Measurements from ENCODE around the gene MTMR2. TPM values are rescaled to one million over a fixed set of nuclear protein-coding genes. Genes with fewer than 3 reads are reported as not detected.

The MTMR2 gene
- total RNA-seq, 1 experiment from 2014 or later, result 59.0 TPM

- no peak overlapping the region for H3K14ac ChIP-seq (ENCODE audit: insufficient read depth, low read length)
- H4K20me1 ChIP-seq (ENCODE audit: control insufficient read depth, insufficient read depth, insufficient read length), result no peaks in the 10 kb centered on the region
- no peaks in the 10 kb centered on the region for H3K9me3 ChIP-seq (ENCODE audit: control insufficient read depth, low read depth, low read length)
- no peak overlapping the region for H2AK5ac ChIP-seq (ENCODE audit: insufficient read length, low read length)
- no peak overlapping the region for H3K27ac Mint-ChIP-seq
- H2BK12ac ChIP-seq (ENCODE audit: insufficient read length, low read depth, low read length), result no peak overlapping the region
- no peak overlapping the region for H4K91ac ChIP-seq (ENCODE audit: insufficient read length, low read depth, low read length)
- no peak overlapping the region for H3K4me3 Mint-ChIP-seq
- no peak overlapping the region for H2BK5ac ChIP-seq (ENCODE audit: insufficient read length, low read length)
- H2BK15ac ChIP-seq (ENCODE audit: low read depth, low read length), result no peak overlapping the region
- no peak overlapping the region for H3K4ac ChIP-seq (ENCODE audit: low read depth, low read length)
- no peaks in the 10 kb centered on the region for H3K79me1 ChIP-seq (ENCODE audit: insufficient read depth, low read depth, low read length, poor library complexity, severe bottlenecking)
- peaks cover 8% of the 10 kb centered on the region for H3K23me2 ChIP-seq (ENCODE audit: insufficient read length, low read depth, low read length, poor library complexity, severe bottlenecking)
- no peak overlapping the region for H4K5ac ChIP-seq (ENCODE audit: insufficient read length, low read depth, low read length)
- H3K27me3 ChIP-seq (ENCODE audit: insufficient read depth, low read length), result no peaks in the 10 kb centered on the region
- H3K79me2 ChIP-seq (ENCODE audit: insufficient read depth, low read length), result peaks cover 22% of the 10 kb centered on the region; the same call in 1 of the 2 replicates
- H3K9ac ChIP-seq (ENCODE audit: extremely low read depth, insufficient read length, low read length), result no peak overlapping the region
- H4K8ac ChIP-seq (replicated peaks; ENCODE audit: insufficient read length, low read depth, low read length), result no peak overlapping the region
- DNase-seq, result no peak
- H3K9me3 Mint-ChIP-seq, result no peaks in the 10 kb centered on the region
- H3K23ac ChIP-seq (ENCODE audit: insufficient read length, low read depth, low read length), result no peak overlapping the region
- no peak overlapping the region for H3K56ac ChIP-seq (ENCODE audit: insufficient read length, low read depth, low read length)
- peaks cover under 1 to 8% (median 3%) of the 10 kb centered on the region in 3 experiments; a peak in 4 of 7 replicates for H3K36me3 Mint-ChIP-seq (ENCODE audit: insufficient read depth in 1 of 3, low read depth in 3 of 3)
- H3K18ac ChIP-seq (ENCODE audit: insufficient read length, low read depth, low read length), result no peak overlapping the region
- no peak overlapping the region for H2AFZ ChIP-seq (ENCODE audit: low read length)
- H3T11ph ChIP-seq (ENCODE audit: low read length), result no peak overlapping the region
- H3K27me3 Mint-ChIP-seq (ENCODE audit: low read depth), result no peaks in the 10 kb centered on the region
- no CpG with 5 or more reads among the region's 4 CpGs for WGBS (ENCODE audit: extremely low coverage, insufficient read length, low lambda C conversion rate)
- H3K27ac ChIP-seq (ENCODE audit: insufficient read length, low read depth, low read length), result no peak overlapping the region
- H3K4me1 ChIP-seq (ENCODE audit: insufficient read depth, low read length), result no peaks in the 10 kb centered on the region
- TF ChIP-seq CTCF (conservative IDR thresholded peaks at IDR 0.05), result no peak
- no peak overlapping the region for H3K4me2 ChIP-seq (ENCODE audit: insufficient read depth, insufficient read length, low read length)
- no peak overlapping the region for H2BK120ac ChIP-seq (ENCODE audit: low read depth, low read length, poor library complexity, severe bottlenecking)
- H2BK20ac ChIP-seq (ENCODE audit: low read depth, low read length, poor library complexity, severe bottlenecking), result no peak overlapping the region
- peaks cover 32 to 36% of the 10 kb centered on the region in 2 experiments for H3K4me1 Mint-ChIP-seq
These were observed 130.8 kb downstream of the MTMR2 start for GRCh38 chr11:95793116-95793515.

All from H9 (cell line).